ENCODE measurements around the gene POTEJ.
"Not testable (repeated sequence)": the region's sequence is repeated elsewhere in the genome, so short reads cannot be mapped to it uniquely, and the experiment has no call there.

DNA sequence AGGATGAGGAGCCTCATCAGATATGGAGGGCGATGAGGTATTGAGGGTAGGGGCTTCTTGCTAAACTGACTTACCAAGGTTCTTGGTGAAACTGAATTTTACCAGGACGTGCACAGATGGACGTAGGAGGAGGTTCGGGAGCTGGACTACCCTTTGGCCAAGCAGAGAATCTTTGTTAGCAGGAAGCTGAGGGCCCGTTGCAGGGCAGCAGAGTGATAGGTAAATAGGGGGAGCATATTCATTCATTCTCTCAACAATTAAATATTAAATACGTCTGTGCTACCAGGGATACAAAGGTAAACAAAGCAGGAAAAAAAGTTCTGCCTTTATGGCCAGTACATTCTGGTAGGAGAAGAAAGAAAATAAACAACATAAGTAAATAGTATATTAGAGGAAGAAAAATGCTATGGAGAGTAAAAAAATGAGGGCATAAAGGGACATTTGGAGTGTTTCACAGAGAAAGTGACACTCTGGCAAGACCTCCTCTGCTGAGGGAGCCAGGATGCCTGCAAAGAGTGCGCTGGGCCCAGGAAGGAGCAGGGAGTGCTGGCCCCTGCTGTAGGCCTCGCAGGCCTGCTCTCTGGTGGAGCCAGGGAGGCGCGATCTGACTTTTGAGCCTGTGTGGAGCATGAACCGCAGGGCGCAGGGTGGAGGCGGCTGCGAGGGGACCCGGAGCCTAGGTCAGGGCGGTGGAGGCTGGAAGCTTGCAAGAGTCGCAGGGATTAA, 2.8 kb upstream of the POTEJ start:
- TF ChIP-seq, protein P1, sequence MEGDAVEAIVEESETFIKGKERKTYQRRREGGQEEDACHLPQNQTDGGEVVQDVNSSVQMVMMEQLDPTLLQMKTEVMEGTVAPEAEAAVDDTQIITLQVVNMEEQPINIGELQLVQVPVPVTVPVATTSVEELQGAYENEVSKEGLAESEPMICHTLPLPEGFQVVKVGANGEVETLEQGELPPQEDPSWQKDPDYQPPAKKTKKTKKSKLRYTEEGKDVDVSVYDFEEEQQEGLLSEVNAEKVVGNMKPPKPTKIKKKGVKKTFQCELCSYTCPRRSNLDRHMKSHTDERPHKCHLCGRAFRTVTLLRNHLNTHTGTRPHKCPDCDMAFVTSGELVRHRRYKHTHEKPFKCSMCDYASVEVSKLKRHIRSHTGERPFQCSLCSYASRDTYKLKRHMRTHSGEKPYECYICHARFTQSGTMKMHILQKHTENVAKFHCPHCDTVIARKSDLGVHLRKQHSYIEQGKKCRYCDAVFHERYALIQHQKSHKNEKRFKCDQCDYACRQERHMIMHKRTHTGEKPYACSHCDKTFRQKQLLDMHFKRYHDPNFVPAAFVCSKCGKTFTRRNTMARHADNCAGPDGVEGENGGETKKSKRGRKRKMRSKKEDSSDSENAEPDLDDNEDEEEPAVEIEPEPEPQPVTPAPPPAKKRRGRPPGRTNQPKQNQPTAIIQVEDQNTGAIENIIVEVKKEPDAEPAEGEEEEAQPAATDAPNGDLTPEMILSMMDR (IDR thresholded peaks at IDR 0.05 in 4 of 5, conservative IDR thresholded peaks at IDR 0.05 in 1 of 5), result not testable (repeated sequence)
- not testable (repeated sequence) for TF ChIP-seq POLR2A (IDR thresholded peaks at IDR 0.05)

Data from gastrocnemius medialis (tissue), 4 donors.